Measurements from ENCODE around the gene KCTD5. TPM values are rescaled to one million over a fixed set of nuclear protein-coding genes. Genes with fewer than 3 reads are reported as not detected.

KCTD5 gene
- total RNA-seq, 1 donor from 2014 or later: 21.6 TPM

DNA sequence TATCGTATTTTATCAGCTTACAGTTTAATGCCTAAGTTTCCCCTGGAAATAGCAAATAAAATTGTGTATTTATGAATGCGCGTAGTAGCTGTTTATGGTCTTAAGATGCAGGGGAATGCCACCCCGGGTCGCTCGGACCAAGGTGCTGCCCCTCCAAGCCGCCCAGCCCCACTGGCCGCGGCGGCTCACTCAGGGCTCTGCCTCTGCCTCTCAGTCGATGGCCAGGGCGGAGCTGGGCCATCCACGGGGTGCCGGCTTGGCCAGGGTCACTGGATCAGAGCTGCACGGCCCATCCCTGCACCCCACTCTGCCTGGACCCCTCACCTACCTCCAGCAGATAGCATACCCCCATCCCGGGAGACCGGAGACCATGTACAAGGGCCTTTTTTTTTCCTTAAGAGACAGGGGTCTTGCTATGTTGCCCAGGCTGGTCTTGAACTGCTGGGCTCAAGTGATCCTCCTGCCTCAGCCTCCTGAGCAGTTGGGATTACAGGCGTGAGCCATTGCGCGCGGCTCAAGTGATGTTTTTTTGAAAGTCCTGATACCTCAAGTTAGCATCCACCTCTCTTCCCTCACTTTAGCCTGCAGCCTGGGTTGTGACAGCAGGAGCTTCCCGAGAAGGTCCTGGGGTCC, 26.7 kb downstream of the KCTD5 start:
- Histone ChIP-seq H3K4me3 (no peak overlapping the region), H2AFZ (replicated peaks) (no peak overlapping the region), H3K27me3 (no peaks in the 10 kb centered on the region), H3K27ac (no peak overlapping the region), H4K20me1 (ENCODE audit: low read depth) (no peaks in the 10 kb centered on the region), H3K9ac (no peak overlapping the region), H3K9me3 (ENCODE audit: low read depth) (no peaks in the 10 kb centered on the region), H3K4me2 (no peak overlapping the region), H3K4me1 (no peaks in the 10 kb centered on the region), H3K36me3 (no peaks in the 10 kb centered on the region), H3K79me2 (ENCODE audit: low read depth) (no peaks in the 10 kb centered on the region), H3F3A (ENCODE audit: low read depth) (no peaks in the 10 kb centered on the region)
- no peaks in the 10 kb centered on the region for H3K9me3 Mint-ChIP-seq
- H3K27me3 Mint-ChIP-seq (ENCODE audit: insufficient read depth, low read depth): no peaks in the 10 kb centered on the region
- no peaks in the 10 kb centered on the region for H3K36me3 Mint-ChIP-seq
- no peaks in the 10 kb centered on the region for H3K4me1 Mint-ChIP-seq
- H3K27ac Mint-ChIP-seq: no peak overlapping the region
- H3K4me3 Mint-ChIP-seq: no peak overlapping the region
- TF ChIP-seq EZH2 (IDR thresholded peaks at IDR 0.05) (no peak), EZH2phosphoT487 (IDR thresholded peaks at IDR 0.05) (no peak)
- TF ChIP-seq, protein P1, sequence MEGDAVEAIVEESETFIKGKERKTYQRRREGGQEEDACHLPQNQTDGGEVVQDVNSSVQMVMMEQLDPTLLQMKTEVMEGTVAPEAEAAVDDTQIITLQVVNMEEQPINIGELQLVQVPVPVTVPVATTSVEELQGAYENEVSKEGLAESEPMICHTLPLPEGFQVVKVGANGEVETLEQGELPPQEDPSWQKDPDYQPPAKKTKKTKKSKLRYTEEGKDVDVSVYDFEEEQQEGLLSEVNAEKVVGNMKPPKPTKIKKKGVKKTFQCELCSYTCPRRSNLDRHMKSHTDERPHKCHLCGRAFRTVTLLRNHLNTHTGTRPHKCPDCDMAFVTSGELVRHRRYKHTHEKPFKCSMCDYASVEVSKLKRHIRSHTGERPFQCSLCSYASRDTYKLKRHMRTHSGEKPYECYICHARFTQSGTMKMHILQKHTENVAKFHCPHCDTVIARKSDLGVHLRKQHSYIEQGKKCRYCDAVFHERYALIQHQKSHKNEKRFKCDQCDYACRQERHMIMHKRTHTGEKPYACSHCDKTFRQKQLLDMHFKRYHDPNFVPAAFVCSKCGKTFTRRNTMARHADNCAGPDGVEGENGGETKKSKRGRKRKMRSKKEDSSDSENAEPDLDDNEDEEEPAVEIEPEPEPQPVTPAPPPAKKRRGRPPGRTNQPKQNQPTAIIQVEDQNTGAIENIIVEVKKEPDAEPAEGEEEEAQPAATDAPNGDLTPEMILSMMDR (IDR thresholded peaks at IDR 0.05): no peak
- no peak for DNase-seq (ENCODE audit: low spot score)

DNA sequence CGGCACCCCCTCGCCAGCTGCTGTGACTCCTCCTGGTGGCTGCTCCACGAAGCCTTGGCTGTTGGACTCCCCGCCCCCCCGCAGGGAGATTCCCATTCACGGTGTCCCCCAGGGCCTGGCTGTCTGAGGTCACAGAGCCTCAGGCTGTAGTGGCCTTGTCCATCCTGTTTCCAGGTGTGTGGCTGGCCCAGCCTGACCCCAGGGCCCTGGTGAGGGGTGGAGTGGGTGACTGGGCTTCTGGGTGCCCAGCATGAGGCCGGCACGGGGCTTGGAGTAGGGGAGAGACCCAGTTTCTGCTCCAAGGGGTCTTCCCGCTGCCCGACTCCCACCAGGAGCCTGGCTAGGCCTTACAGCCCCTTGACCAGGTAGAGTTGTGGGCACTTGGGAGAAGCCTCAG, 27.3 kb downstream of the KCTD5 start:
- TF ChIP-seq EZH2 (IDR thresholded peaks at IDR 0.05) (no peak), EZH2phosphoT487 (IDR thresholded peaks at IDR 0.05) (no peak)
- TF ChIP-seq, protein P1 (IDR thresholded peaks at IDR 0.05): no peak
- Histone ChIP-seq H3K79me2 (ENCODE audit: low read depth) (no peaks in the 10 kb centered on the region), H4K20me1 (ENCODE audit: low read depth) (peaks cover 2% of the 10 kb centered on the region), H3K36me3 (no peaks in the 10 kb centered on the region), H3K27ac (no peak overlapping the region), H3K4me1 (no peaks in the 10 kb centered on the region), H3K4me3 (no peak overlapping the region), H2AFZ (replicated peaks) (no peak overlapping the region), H3K4me2 (no peak overlapping the region), H3F3A (ENCODE audit: low read depth) (no peaks in the 10 kb centered on the region), H3K9ac (no peak overlapping the region), H3K9me3 (ENCODE audit: low read depth) (no peaks in the 10 kb centered on the region), H3K27me3 (no peaks in the 10 kb centered on the region)
- Mint-ChIP-seq H3K4me3 (no peak overlapping the region), H3K36me3 (no peaks in the 10 kb centered on the region), H3K4me1 (no peaks in the 10 kb centered on the region), H3K27me3 (ENCODE audit: insufficient read depth, low read depth) (peaks cover under 1% of the 10 kb centered on the region), H3K9me3 (no peaks in the 10 kb centered on the region), H3K27ac (no peak overlapping the region)
- no peak for DNase-seq (ENCODE audit: low spot score)

DNA sequence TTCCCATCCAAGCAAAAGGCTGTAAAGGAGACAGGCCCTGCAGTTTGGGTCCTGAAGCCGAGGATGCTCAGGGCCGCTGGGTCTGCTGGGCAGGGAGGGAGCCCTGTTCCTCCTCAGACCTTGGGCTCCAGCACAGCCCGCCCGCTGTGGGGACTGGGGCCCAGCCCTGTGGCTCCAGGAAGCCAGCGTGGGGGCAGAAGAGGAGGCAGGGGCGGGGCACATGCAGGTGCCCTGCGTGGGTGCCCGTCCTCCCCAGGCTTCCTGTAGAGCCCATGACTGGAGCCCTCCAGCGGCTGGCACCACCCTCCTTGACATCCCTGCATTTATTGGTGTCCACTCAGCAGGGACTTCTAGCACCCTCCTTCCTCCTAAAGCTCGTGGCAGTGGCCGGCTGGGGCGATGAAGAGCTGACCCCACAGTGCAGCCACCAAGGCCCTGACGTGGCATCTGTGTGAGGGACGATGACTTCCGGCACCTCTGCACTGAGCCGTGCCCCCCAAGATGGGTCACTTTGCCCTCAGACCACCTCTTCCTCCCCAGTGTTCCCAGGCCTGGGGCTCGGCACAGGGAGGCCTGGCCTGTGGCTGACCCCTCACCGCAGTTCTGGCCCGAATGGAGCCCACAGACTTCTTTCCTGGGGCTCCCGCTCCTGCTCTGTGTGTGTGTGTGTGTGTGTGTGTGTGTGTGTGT, 27.8 kb downstream of the KCTD5 start:
- Histone ChIP-seq H3F3A (ENCODE audit: low read depth) (peaks cover 4% of the 10 kb centered on the region), H3K9me3 (ENCODE audit: low read depth) (no peaks in the 10 kb centered on the region), H3K9ac (no peak overlapping the region), H3K36me3 (no peaks in the 10 kb centered on the region), H3K27ac (no peak overlapping the region), H3K79me2 (ENCODE audit: low read depth) (no peaks in the 10 kb centered on the region), H3K27me3 (peaks cover 5% of the 10 kb centered on the region), H3K4me3 (no peak overlapping the region), H3K4me2 (no peak overlapping the region), H3K4me1 (no peaks in the 10 kb centered on the region), H2AFZ (replicated peaks) (no peak overlapping the region), H4K20me1 (ENCODE audit: low read depth) (peaks cover 8% of the 10 kb centered on the region)
- Mint-ChIP-seq H3K36me3 (no peaks in the 10 kb centered on the region), H3K4me3 (no peak overlapping the region), H3K27me3 (ENCODE audit: insufficient read depth, low read depth) (peaks cover 6% of the 10 kb centered on the region), H3K9me3 (no peaks in the 10 kb centered on the region), H3K27ac (no peak overlapping the region), H3K4me1 (no peaks in the 10 kb centered on the region)
- DNase-seq (ENCODE audit: low spot score): no peak
- no peak for TF ChIP-seq EZH2phosphoT487 (IDR thresholded peaks at IDR 0.05)
- TF ChIP-seq, protein P1 (IDR thresholded peaks at IDR 0.05): no peak
- TF ChIP-seq EZH2 (IDR thresholded peaks at IDR 0.05): no peak

All from neural progenitor cell (in vitro differentiated cells).